Epithelial cell of proximal tubule (primary cell): ENCODE data around the gene KCTD15. TPM values are rescaled to one million over a fixed set of nuclear protein-coding genes. Genes with fewer than 3 reads are reported as not detected.
"Not testable (repeated sequence)": the region's sequence is repeated elsewhere in the genome, so short reads cannot be mapped to it uniquely, and the experiment has no call there.

ENCODE experiments used
- DNase-seq: peaks from one replicate; pipeline ENCODE4 v3.0.0-alpha.2; 2011; ENCODE audit warnings: low read depth
- H3K4me3 ChIP-seq: 2 replicates; pipeline ENCODE4 v1.5.1; 2011; ENCODE audit warnings: low read depth, mild to moderate bottlenecking, low read length
- CTCF ChIP-seq: conservative IDR thresholded peaks from 2 replicates; pipeline ENCODE4 v1.5.1; 2012; ENCODE audit warnings: low read depth, mild to moderate bottlenecking, low read length
- total RNA-seq: library from RNA; depleted of rRNA; stranded (reverse); fragments of >200 nt; gene quantifications from 2 replicates; pipeline ENCODE4 v1.2.3, GENCODE V29; 2015

The KCTD15 gene
- total RNA-seq, 1 donor from 2014 or later = 22.4 TPM

DNA sequence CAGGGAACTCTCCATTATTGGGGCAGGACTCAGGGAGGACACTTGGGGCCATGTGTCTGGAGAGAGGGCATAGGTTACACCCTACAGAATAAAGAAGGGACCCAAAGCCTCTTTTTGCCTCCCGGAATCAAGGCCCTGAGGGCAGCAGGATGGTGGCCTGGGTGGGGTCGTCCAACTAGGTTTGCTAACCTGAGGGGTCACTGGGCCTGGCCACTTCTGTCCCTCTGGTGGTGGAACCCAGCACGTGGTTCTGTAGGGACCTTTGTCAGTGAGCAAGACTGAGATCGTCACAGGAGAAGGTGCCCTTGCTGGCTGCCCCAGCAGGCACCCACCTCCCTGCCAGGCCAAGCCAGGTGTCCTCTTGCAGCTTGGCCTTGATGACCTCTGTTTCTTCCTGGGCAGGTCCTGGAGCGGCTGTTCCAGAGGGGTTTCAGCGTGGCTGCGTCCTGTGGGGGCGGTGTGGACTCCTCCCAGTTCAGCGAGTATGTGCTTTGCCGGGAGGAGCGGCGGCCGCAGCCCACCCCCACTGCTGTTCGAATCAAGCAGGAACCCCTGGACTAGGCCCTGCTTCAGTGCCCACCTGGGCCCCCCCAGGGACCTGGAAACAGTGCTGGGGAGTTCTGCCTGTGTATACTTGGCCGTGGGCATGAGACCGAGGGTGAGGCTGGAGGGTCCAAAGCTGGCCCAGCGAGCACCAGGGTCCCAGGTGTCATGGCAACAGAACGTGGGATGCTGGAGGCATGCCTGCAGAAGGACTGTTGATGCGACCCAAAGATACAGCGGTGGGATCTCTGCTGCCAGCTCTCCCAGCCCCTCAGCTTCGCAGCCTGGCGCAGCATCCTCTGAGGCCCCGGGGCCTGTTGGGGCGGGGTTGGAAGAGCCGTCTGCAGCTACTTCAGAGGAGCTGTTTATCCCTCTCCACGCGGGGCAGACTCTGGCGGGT, 16.0 kb downstream of the KCTD15 start:
- TF ChIP-seq CTCF = no peak
- no peak overlapping the region for H3K4me3 ChIP-seq
- no peak for DNase-seq

DNA sequence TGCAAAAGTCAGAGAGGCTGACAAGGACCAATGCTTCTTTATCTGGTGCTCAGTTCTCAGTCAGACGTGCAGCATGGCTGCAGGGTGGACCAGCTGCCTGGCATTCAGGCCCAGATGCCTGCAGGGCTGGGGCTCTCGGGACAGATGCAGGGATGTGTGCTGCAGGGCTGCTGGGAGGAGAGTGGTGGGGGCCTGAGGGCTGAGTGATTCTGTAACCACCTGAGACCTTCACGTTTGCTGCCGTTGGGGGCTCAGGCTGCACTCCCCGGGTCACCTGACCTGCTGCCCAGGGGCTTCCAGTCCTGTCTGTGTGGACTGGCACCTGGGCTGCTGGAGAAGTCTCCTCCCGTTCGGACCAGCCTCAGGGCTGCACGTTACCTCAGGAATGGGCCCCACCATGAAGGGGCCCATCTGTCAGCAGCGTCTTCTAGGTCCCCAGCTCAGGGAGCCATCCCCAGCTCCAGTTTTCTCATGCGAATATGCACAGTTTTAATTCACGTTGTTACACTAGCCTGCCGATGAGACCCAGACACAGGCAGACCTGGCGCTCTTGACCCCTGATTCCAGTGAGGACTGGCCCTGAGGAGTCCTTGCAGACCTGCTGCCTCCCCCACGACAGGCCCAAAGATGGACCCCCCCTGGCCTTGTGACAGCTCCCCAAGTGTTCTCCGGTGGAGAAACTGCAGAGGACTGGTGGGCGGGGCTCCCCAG, 16.9 kb downstream of the KCTD15 start:
- no peak for TF ChIP-seq CTCF
- H3K4me3 ChIP-seq = no peak overlapping the region
- DNase-seq = no peak

DNA sequence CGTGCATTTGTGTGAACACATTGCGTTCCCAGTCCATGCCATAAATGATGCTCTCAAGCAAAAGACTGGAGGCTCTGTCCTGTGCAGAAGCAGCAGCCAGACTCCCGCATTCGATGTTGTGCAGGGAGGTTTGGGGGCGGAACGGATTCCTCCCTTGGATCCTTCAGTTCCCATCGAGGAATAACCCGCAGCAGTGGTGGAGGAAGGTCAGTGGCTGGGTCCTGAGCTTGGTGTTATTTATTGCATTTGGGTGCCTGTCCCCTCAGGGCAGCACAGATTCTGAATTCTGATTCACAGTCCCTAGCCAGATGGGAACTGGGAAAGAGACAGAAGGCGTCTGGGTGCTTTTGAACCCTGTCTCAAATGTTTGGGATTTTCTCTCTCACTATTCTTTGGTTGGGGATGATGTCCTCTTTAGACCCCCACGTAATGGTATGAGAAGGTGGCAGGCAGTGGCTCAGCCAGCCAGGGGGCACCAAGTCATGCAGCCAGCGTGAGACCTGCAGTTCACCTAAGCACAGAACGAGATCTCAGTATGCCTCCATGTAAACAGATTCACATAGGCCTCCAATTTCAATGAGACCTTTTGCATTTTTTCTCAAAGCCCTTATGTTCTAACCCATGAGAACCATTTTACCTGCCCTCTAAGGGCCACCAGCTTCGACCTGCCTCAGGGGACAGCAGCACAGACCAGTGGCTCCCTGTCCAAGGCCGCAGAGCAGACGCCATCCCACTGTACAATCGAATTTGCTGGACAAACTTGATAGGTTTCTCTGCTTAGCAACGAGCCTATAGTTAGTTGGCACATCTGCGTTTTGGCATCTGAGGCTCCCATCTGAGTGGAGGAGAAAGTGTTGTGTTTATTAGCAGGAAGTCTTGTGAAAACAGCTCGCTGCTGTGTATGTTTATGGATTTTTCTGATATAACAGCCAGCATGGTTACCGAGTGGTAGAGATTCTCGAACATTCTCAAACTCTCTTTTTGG, 17.8 kb downstream of the KCTD15 start:
- no peak for TF ChIP-seq CTCF
- DNase-seq = no peak

GRCh38 chr19:33815380-33816340, 19.0 kb downstream of the KCTD15 start:
- no peak for DNase-seq
- H3K4me3 ChIP-seq = no peak overlapping the region
- TF ChIP-seq CTCF = no peak

More for the DNA sequence above, 17.8 kb downstream of the KCTD15 start:
- H3K4me3 ChIP-seq = no peak overlapping the region

GRCh38 chr19:33818411-33818810, 21.7 kb downstream of the KCTD15 start:
- no peak for DNase-seq
- no peak for TF ChIP-seq CTCF
- H3K4me3 ChIP-seq = no peak overlapping the region

GRCh38 chr19:33819078-33819477, 22.4 kb downstream of the KCTD15 start:
- DNase-seq, H3K4me3 ChIP-seq: not testable (repeated sequence)
